Measurements from ENCODE around the gene INPPL1.

INPPL1 gene

DNA sequence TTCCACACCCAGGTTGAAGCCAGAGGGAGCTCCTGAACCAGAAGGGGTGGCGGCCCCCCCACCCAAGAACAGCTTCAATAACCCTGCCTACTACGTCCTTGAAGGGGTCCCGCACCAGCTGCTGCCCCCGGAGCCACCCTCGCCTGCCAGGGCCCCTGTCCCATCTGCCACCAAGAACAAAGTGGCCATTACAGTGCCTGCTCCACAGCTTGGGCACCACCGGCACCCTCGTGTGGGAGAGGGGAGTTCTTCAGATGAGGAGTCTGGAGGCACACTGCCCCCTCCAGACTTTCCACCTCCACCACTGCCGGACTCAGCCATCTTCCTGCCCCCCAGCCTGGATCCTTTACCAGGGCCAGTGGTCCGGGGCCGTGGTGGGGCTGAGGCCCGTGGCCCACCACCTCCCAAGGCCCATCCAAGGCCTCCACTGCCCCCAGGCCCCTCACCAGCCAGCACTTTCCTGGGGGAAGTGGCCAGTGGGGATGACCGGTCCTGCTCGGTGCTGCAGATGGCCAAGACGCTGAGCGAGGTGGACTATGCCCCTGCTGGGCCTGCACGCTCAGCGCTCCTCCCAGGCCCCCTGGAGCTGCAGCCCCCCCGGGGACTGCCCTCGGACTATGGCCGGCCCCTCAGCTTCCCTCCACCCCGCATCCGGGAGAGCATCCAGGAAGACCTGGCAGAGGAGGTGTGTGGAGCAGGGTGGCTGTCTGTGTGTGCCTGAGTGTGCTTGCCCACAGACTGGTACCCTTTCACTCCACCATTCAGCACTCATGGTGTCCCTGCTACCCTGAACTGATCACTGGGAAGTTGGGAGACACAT, 12.8 kb downstream of the INPPL1 start:
- Histone ChIP-seq H3K27me3 (ENCODE audit: control insufficient read depth in 1 of 2, insufficient read depth in 2 of 2, low read length in 2 of 2) (peaks cover 12 to 25% of the 10 kb centered on the region in 2 donors), H3K4me1 (ENCODE audit: control insufficient read depth in 1 of 2, insufficient read depth in 2 of 2, low read length in 2 of 2) (peaks cover 23 to 28% of the 10 kb centered on the region in 2 donors), H3K27ac (ENCODE audit: low read depth, low read length) (no peak overlapping the region), H3K9me3 (ENCODE audit: control insufficient read depth in 1 of 2, low read length in 2 of 2) (no peaks in the 10 kb centered on the region), H3K4me3 (ENCODE audit: low read depth in 1 of 2, low read length in 2 of 2) (no peak overlapping the region), H3K9ac (ENCODE audit: low read depth in 1 of 2, low read length in 2 of 2) (no peak overlapping the region), H3K36me3 (ENCODE audit: control insufficient read depth in 1 of 2, insufficient read depth in 2 of 2, low read length in 2 of 2) (peaks cover 25 to 53% of the 10 kb centered on the region in 2 donors)

DNA sequence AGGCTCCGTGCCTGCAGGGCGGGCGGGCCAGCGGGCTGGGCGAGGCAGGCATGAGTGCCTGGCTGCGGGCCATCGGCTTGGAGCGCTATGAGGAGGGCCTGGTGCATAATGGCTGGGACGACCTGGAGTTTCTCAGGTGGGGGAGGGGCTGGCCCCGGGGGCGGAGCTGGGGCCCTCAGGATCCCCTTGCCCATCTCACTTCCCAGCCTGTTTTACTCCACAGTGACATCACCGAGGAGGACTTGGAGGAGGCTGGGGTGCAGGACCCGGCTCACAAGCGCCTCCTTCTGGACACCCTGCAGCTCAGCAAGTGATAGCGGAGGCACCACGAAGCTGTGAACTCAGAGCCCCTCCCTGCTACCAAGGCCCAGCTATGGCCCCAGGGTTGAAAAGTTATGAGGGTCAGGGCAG, 13.5 kb downstream of the INPPL1 start:
- no peak overlapping the region for H3K9ac ChIP-seq (ENCODE audit: low read depth in 1 of 2, low read length in 2 of 2)

GRCh38 chr11:72238492-72239312, 14.1 kb downstream of the INPPL1 start:
- H3K9ac ChIP-seq (ENCODE audit: low read depth in 1 of 2, low read length in 2 of 2) = no peak overlapping the region
- H3K27me3 ChIP-seq (ENCODE audit: control insufficient read depth in 1 of 2, insufficient read depth in 2 of 2, low read length in 2 of 2) = peaks cover 21 to 36% of the 10 kb centered on the region in 2 donors
- peak overlapping the region in 1 of 2 donors; percentile 45 for H3K4me3 ChIP-seq (ENCODE audit: low read depth in 1 of 2, low read length in 2 of 2)
- H3K27ac ChIP-seq (ENCODE audit: low read depth, low read length) = no peak overlapping the region
- peaks cover 14 to 39% of the 10 kb centered on the region in 2 donors for H3K36me3 ChIP-seq (ENCODE audit: control insufficient read depth in 1 of 2, insufficient read depth in 2 of 2, low read length in 2 of 2)
- peaks cover 23 to 28% of the 10 kb centered on the region in 2 donors for H3K4me1 ChIP-seq (ENCODE audit: control insufficient read depth in 1 of 2, insufficient read depth in 2 of 2, low read length in 2 of 2)
- H3K9me3 ChIP-seq (ENCODE audit: control insufficient read depth in 1 of 2, low read length in 2 of 2) = no peaks in the 10 kb centered on the region

More for the DNA sequence above, 13.5 kb downstream of the INPPL1 start:
- Histone ChIP-seq H3K9me3 (ENCODE audit: control insufficient read depth in 1 of 2, low read length in 2 of 2) (no peaks in the 10 kb centered on the region), H3K36me3 (ENCODE audit: control insufficient read depth in 1 of 2, insufficient read depth in 2 of 2, low read length in 2 of 2) (peaks cover 18 to 46% of the 10 kb centered on the region in 2 donors), H3K4me3 (ENCODE audit: low read depth in 1 of 2, low read length in 2 of 2) (no peak overlapping the region), H3K27me3 (ENCODE audit: control insufficient read depth in 1 of 2, insufficient read depth in 2 of 2, low read length in 2 of 2) (peaks cover 15 to 30% of the 10 kb centered on the region in 2 donors), H3K4me1 (ENCODE audit: control insufficient read depth in 1 of 2, insufficient read depth in 2 of 2, low read length in 2 of 2) (peaks cover 23 to 28% of the 10 kb centered on the region in 2 donors), H3K27ac (ENCODE audit: low read depth, low read length) (no peak overlapping the region)

DNA sequence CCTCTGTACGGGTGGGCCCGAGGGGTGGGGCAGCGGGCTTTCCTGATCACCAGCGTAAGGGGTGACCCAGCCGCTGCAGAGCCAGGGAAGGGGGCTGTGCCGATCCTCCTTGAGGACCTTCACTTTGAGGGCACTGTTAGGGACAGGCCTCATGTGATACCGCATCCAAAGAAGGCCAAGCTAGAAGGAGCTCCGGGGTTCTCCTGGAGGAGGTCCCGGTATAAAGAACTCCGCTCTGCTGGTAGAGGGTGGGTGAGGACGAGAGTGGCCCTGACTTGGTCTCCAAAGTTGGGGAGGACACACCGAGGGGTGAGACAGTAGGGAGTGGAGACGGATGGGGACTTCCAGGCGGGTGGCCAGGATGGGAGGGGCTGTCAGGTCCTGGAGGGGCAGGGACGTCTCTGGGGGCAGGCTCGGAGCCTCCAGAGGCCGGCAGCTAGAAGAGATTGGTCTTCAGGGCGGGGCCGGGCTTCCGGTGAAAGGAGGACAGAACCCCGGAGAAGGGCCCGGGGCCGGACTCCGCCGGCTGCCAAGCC, 14.8 kb downstream of the INPPL1 start:
- peak overlapping the region; percentile 45 to 52 for H3K4me3 ChIP-seq (ENCODE audit: low read depth in 1 of 2, low read length in 2 of 2)
- H3K36me3 ChIP-seq (ENCODE audit: control insufficient read depth in 1 of 2, insufficient read depth in 2 of 2, low read length in 2 of 2) = peaks cover 14 to 32% of the 10 kb centered on the region in 2 donors
- no peak overlapping the region for H3K9ac ChIP-seq (ENCODE audit: low read depth in 1 of 2, low read length in 2 of 2)
- no peak overlapping the region for H3K27ac ChIP-seq (ENCODE audit: low read depth, low read length)
- H3K27me3 ChIP-seq (ENCODE audit: control insufficient read depth in 1 of 2, insufficient read depth in 2 of 2, low read length in 2 of 2) = peaks cover 23 to 40% of the 10 kb centered on the region in 2 donors
- peaks cover 23 to 28% of the 10 kb centered on the region in 2 donors for H3K4me1 ChIP-seq (ENCODE audit: control insufficient read depth in 1 of 2, insufficient read depth in 2 of 2, low read length in 2 of 2)
- no peaks in the 10 kb centered on the region for H3K9me3 ChIP-seq (ENCODE audit: control insufficient read depth in 1 of 2, low read length in 2 of 2)

DNA sequence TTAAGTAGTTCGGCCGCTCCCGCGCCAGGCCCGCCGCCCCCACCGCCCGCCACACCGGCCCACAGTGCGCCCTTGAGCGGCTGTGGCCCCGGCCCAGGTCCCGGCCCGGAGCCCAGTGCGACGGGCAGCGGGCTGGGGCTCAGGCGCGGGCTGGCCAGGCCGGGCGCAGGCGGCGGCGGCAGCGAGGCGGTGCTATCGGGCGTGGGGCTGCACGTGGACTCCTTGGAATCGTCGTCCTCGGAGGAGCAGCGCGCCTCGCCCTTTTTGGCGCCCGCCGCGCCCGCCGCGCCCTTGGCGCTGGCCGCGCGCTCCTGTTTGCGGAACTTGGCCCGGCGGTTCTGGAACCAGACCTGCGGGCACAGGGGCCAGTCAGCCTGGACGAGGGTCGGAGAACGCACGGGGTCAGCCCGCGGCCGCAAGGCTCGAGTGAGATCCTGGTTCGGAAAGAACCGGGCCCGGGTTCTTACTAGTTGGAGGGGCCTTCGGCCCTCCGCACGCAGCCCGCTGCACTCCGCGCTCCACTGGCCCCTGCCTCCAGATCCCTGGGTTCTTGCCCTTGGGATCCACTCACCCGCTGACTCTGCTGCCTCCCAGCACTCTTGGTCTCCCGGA, 15.4 kb downstream of the INPPL1 start:
- peak overlapping the region; percentile 40 to 48 for H3K4me3 ChIP-seq (ENCODE audit: low read depth in 1 of 2, low read length in 2 of 2)
- H3K9me3 ChIP-seq (ENCODE audit: control insufficient read depth in 1 of 2, low read length in 2 of 2) = no peaks in the 10 kb centered on the region
- no peak overlapping the region for H3K27ac ChIP-seq (ENCODE audit: low read depth, low read length)
- peaks cover 12 to 26% of the 10 kb centered on the region in 2 donors for H3K36me3 ChIP-seq (ENCODE audit: control insufficient read depth in 1 of 2, insufficient read depth in 2 of 2, low read length in 2 of 2)
- no peak overlapping the region for H3K9ac ChIP-seq (ENCODE audit: low read depth in 1 of 2, low read length in 2 of 2)
- H3K27me3 ChIP-seq (ENCODE audit: control insufficient read depth in 1 of 2, insufficient read depth in 2 of 2, low read length in 2 of 2) = peaks cover 29 to 45% of the 10 kb centered on the region in 2 donors
- peaks cover 23 to 28% of the 10 kb centered on the region in 2 donors for H3K4me1 ChIP-seq (ENCODE audit: control insufficient read depth in 1 of 2, insufficient read depth in 2 of 2, low read length in 2 of 2)

DNA sequence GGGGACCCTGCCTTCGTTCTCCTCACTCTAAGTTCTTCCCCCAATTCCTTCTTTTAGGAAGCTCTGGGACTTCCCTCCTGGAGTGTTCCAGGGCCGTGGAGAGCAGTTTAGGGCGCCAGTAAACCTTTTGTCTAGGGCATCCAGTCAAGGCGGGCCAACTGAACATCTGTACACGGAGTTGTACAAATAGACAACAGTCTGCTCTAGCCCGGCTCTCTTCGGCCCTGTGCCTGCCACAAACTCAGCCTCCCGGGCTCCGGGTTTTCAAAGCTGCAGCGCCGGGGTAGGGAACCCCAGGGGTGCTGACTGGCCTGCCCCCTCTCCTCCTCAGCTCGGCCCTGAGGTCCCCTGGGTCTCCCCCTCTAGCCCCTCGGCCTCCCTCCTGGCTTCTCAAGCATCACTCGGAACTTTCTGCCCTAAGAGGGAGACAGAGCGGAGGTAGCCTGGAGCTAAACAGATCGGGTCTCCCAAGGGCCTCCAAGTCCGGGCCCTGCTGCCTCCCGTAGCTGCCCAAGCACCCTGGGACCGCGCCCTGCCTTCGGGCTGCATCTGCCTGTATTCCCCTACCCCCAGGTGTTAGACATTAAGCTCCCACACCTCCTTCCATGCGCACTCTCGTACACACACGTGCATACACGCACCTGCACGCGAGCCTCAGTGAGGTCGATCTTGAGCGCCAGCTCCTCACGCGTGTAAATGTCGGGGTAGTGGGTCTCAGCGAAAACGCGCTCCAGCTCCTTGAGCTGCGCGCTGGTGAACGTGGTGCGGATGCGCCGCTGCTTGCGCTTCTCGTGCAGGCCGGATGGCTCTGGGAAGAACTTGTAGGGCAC, 16.1 kb downstream of the INPPL1 start:
- Histone ChIP-seq H3K9ac (ENCODE audit: low read depth in 1 of 2, low read length in 2 of 2) (peak overlapping the region in 1 of 2 donors; percentile 38), H3K9me3 (ENCODE audit: control insufficient read depth in 1 of 2, low read length in 2 of 2) (no peaks in the 10 kb centered on the region), H3K27ac (ENCODE audit: low read depth, low read length) (no peak overlapping the region), H3K4me1 (ENCODE audit: control insufficient read depth in 1 of 2, insufficient read depth in 2 of 2, low read length in 2 of 2) (peaks cover 23 to 28% of the 10 kb centered on the region in 2 donors), H3K27me3 (ENCODE audit: control insufficient read depth in 1 of 2, insufficient read depth in 2 of 2, low read length in 2 of 2) (peaks cover 36 to 53% of the 10 kb centered on the region in 2 donors), H3K4me3 (ENCODE audit: low read depth in 1 of 2, low read length in 2 of 2) (peak overlapping the region; percentile 40 to 48), H3K36me3 (ENCODE audit: control insufficient read depth in 1 of 2, insufficient read depth in 2 of 2, low read length in 2 of 2) (peaks cover 5 to 20% of the 10 kb centered on the region in 2 donors)

- peaks cover 23 to 28% of the 10 kb centered on the region in 2 donors for H3K4me1 ChIP-seq (ENCODE audit: control insufficient read depth in 1 of 2, insufficient read depth in 2 of 2, low read length in 2 of 2)
- no peak overlapping the region for H3K9ac ChIP-seq (ENCODE audit: low read depth in 1 of 2, low read length in 2 of 2)
- H3K4me3 ChIP-seq (ENCODE audit: low read depth in 1 of 2, low read length in 2 of 2) = no peak overlapping the region
- H3K27me3 ChIP-seq (ENCODE audit: control insufficient read depth in 1 of 2, insufficient read depth in 2 of 2, low read length in 2 of 2) = peaks cover 37 to 59% of the 10 kb centered on the region in 2 donors
- H3K36me3 ChIP-seq (ENCODE audit: control insufficient read depth in 1 of 2, insufficient read depth in 2 of 2, low read length in 2 of 2) = peaks cover 4 to 15% of the 10 kb centered on the region in 2 donors
- no peak overlapping the region for H3K27ac ChIP-seq (ENCODE audit: low read depth, low read length)
- no peaks in the 10 kb centered on the region for H3K9me3 ChIP-seq (ENCODE audit: control insufficient read depth in 1 of 2, low read length in 2 of 2)
These were observed 16.8 kb downstream of the INPPL1 start for GRCh38 chr11:72241291-72241781.

DNA sequence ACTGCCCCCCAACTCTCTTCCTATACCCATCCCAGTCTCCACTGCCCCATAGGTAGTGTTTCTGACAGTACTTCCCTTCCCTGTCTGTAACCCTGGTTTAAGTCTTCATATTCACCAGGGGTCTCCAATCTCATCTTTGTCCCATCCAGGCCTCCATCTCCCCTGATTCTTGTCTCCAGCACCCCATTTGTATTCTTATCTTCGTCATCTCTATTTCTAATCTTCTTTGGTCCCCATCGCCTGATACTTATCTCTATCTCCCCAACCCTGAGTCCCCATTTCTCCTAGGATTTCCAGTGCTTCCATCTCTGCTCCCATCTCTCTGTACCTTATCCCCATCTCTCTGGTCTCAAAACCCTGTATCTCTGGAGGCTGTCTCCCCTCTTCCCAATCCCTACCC, 17.6 kb downstream of the INPPL1 start:
- H3K4me1 ChIP-seq (ENCODE audit: control insufficient read depth in 1 of 2, insufficient read depth in 2 of 2, low read length in 2 of 2) = peaks cover 23 to 28% of the 10 kb centered on the region in 2 donors
- H3K9ac ChIP-seq (ENCODE audit: low read depth in 1 of 2, low read length in 2 of 2) = no peak overlapping the region
- H3K4me3 ChIP-seq (ENCODE audit: low read depth in 1 of 2, low read length in 2 of 2) = no peak overlapping the region
- H3K9me3 ChIP-seq (ENCODE audit: control insufficient read depth in 1 of 2, low read length in 2 of 2) = no peaks in the 10 kb centered on the region
- peaks cover 44 to 67% of the 10 kb centered on the region in 2 donors for H3K27me3 ChIP-seq (ENCODE audit: control insufficient read depth in 1 of 2, insufficient read depth in 2 of 2, low read length in 2 of 2)
- H3K36me3 ChIP-seq (ENCODE audit: control insufficient read depth in 1 of 2, insufficient read depth in 2 of 2, low read length in 2 of 2) = peaks cover 4 to 7% of the 10 kb centered on the region in 2 donors
- H3K27ac ChIP-seq (ENCODE audit: low read depth, low read length) = no peak overlapping the region
